ENCODE measurements around the gene SORCS1.

SORCS1 gene

GRCh38 chr10:106566873-106567272 lies 597.6 kb downstream of the SORCS1 start:
- intact Hi-C loops (cut with DNase I): no loop called here
- DNase-seq: peak in 5 of 10 donors; percentile 8 to 43 (median 32)

GRCh38 chr10:106565546-106565945 lies 599.0 kb downstream of the SORCS1 start:
- intact Hi-C loops (cut with DNase I): loop anchor here (2.0 kb wide), 1 partner anchor 55 kb away; no protein-coding TSS in a partner anchor
- DNase-seq: no peak

- intact Hi-C loops (cut with DNase I): no loop called here
Observed at GRCh38 chr10:106563384-106563783, 601.1 kb downstream of the SORCS1 start.

GRCh38 chr10:106560925-106561640 lies 603.4 kb downstream of the SORCS1 start:
- intact Hi-C loops (cut with DNase I): no loop called here
- no peak for DNase-seq

More at GRCh38 chr10:106563384-106563783, 601.1 kb downstream of the SORCS1 start:
- no peak for DNase-seq

GRCh38 chr10:106559442-106559841 lies 605.1 kb downstream of the SORCS1 start:
- intact Hi-C loops (cut with DNase I): no loop called here

GRCh38 chr10:106557951-106558733 lies 606.4 kb downstream of the SORCS1 start:
- DNase-seq: no peak
- intact Hi-C loops (cut with DNase I): no loop called here

More at GRCh38 chr10:106559442-106559841, 605.1 kb downstream of the SORCS1 start:
- no peak for DNase-seq

- DNase-seq: no peak
- intact Hi-C loops (cut with DNase I): no loop called here
Observed at GRCh38 chr10:106557053-106557452, 607.5 kb downstream of the SORCS1 start.

GRCh38 chr10:106555599-106555998 lies 608.9 kb downstream of the SORCS1 start:
- intact Hi-C loops (cut with DNase I): no loop called here
- no peak for DNase-seq

- no peak for DNase-seq
- intact Hi-C loops (cut with DNase I): no loop called here
Observed at GRCh38 chr10:106551501-106552062, 612.9 kb downstream of the SORCS1 start.

- no peak for DNase-seq
- intact Hi-C loops (cut with DNase I): no loop called here
Observed at GRCh38 chr10:106548832-106549231, 615.7 kb downstream of the SORCS1 start.

GRCh38 chr10:106547047-106547635 lies 617.4 kb downstream of the SORCS1 start:
- intact Hi-C loops (cut with DNase I): no loop called here

GRCh38 chr10:106542461-106542860 lies 622.0 kb downstream of the SORCS1 start:
- intact Hi-C loops (cut with DNase I): no loop called here
- DNase-seq: no peak

More at GRCh38 chr10:106547047-106547635, 617.4 kb downstream of the SORCS1 start:
- DNase-seq: no peak

GRCh38 chr10:106540645-106541044 lies 623.9 kb downstream of the SORCS1 start:
- intact Hi-C loops (cut with DNase I): no loop called here
- DNase-seq: no peak

GRCh38 chr10:106537866-106538265 lies 626.6 kb downstream of the SORCS1 start:
- intact Hi-C loops (cut with DNase I): no loop called here
- DNase-seq: no peak

GRCh38 chr10:106535304-106535953 lies 629.1 kb downstream of the SORCS1 start:
- DNase-seq: no peak
- intact Hi-C loops (cut with DNase I): no loop called here

GRCh38 chr10:106534441-106534840 lies 630.1 kb downstream of the SORCS1 start:
- intact Hi-C loops (cut with DNase I): no loop called here
- peak in 1 of 10 donors; percentile 10 for DNase-seq

- intact Hi-C loops (cut with DNase I): no loop called here
- no peak for DNase-seq
Observed at GRCh38 chr10:106528702-106529101, 635.8 kb downstream of the SORCS1 start.

GRCh38 chr10:106525835-106526234 lies 638.7 kb downstream of the SORCS1 start:
- intact Hi-C loops (cut with DNase I): no loop called here
- no peak for DNase-seq
